H9 (cell line): ENCODE data around the gene ZNF292. TPM values are rescaled to one million over a fixed set of nuclear protein-coding genes. Genes with fewer than 3 reads are reported as not detected.

ENCODE experiments used
- DNase-seq: peaks from one replicate; pipeline ENCODE4 v3.0.0-alpha.2; 2017
- H2AFZ ChIP-seq: one replicate; pipeline ENCODE4 v1.6.1; 2013; ENCODE audit warnings: mild to moderate bottlenecking, low read length, control low read depth, moderate library complexity
- H2AK5ac ChIP-seq: 2 replicates; pipeline ENCODE4 v1.6.1; 2013; ENCODE audit warnings: low read length, control low read depth, mixed read lengths; ENCODE audit not compliant: insufficient read length
- H2BK120ac ChIP-seq: one replicate; pipeline ENCODE4 v1.6.1; 2013; ENCODE audit warnings: low read depth, mild to moderate bottlenecking, low read length, control low read depth, inconsistent platforms; ENCODE audit not compliant: poor library complexity, severe bottlenecking
- H2BK12ac ChIP-seq: 2 replicates; pipeline ENCODE4 v1.6.1; 2013; ENCODE audit warnings: low read length, control low read depth, mixed read lengths, low read depth; ENCODE audit not compliant: insufficient read length
- H2BK15ac ChIP-seq: 2 replicates; pipeline ENCODE4 v1.6.1; 2013; ENCODE audit warnings: low read depth, low read length, control low read depth
- H2BK20ac ChIP-seq: one replicate; pipeline ENCODE4 v1.6.1; 2013; ENCODE audit warnings: low read depth, mild to moderate bottlenecking, low read length, control low read depth, inconsistent platforms; ENCODE audit not compliant: poor library complexity, severe bottlenecking
- H2BK5ac ChIP-seq: 2 replicates; pipeline ENCODE4 v1.6.1; 2013; ENCODE audit warnings: low read length, control low read depth, mixed read lengths; ENCODE audit not compliant: insufficient read length
- H3K14ac ChIP-seq: 2 replicates; pipeline ENCODE4 v1.6.1; 2013; ENCODE audit warnings: low read length, control low read depth; ENCODE audit not compliant: insufficient read depth
- H3K18ac ChIP-seq: 2 replicates; pipeline ENCODE4 v1.6.1; 2013; ENCODE audit warnings: low read depth, mild to moderate bottlenecking, mixed read lengths, low read length, control low read depth; ENCODE audit not compliant: insufficient read length
- H3K23ac ChIP-seq: 2 replicates; pipeline ENCODE4 v1.6.1; 2013; ENCODE audit warnings: low read length, control low read depth, mixed read lengths, low read depth; ENCODE audit not compliant: insufficient read length
- H3K23me2 ChIP-seq: 2 replicates; pipeline ENCODE4 v1.6.1; 2013; ENCODE audit warnings: low read depth, mild to moderate bottlenecking, mixed read lengths, low read length, control low read depth; ENCODE audit not compliant: insufficient read length, poor library complexity, severe bottlenecking
- H3K27ac ChIP-seq: 2 replicates; pipeline ENCODE4 v1.5.1; 2013; ENCODE audit warnings: low read length, control low read depth, mixed read lengths, low read depth; ENCODE audit not compliant: insufficient read length
- H3K27me3 ChIP-seq: 2 replicates; pipeline ENCODE4 v1.6.1; 2013; ENCODE audit warnings: low read length, control low read depth, inconsistent platforms; ENCODE audit not compliant: insufficient read depth
- H3K4ac ChIP-seq: 2 replicates; pipeline ENCODE4 v1.6.1; 2013; ENCODE audit warnings: low read depth, mild to moderate bottlenecking, control low read depth, inconsistent platforms, low read length, moderate library complexity
- H3K4me1 ChIP-seq: 2 replicates; pipeline ENCODE4 v1.6.1; 2013; ENCODE audit warnings: low read length, control low read depth, inconsistent platforms; ENCODE audit not compliant: insufficient read depth
- H3K4me2 ChIP-seq: 2 replicates; pipeline ENCODE4 v1.6.1; 2013; ENCODE audit warnings: low read length, control low read depth, mixed read lengths; ENCODE audit not compliant: insufficient read length, insufficient read depth
- H3K56ac ChIP-seq: 2 replicates; pipeline ENCODE4 v1.6.1; 2013; ENCODE audit warnings: low read depth, mild to moderate bottlenecking, mixed read lengths, low read length, control low read depth; ENCODE audit not compliant: insufficient read length
- H3K79me1 ChIP-seq: 2 replicates; pipeline ENCODE4 v1.6.1; 2013; ENCODE audit warnings: low read depth, mild to moderate bottlenecking, moderate library complexity, low read length, control low read depth, inconsistent platforms; ENCODE audit not compliant: insufficient read depth, poor library complexity, severe bottlenecking
- H3K79me2 ChIP-seq: 2 replicates; pipeline ENCODE4 v1.6.1; 2013; ENCODE audit warnings: low read length, control low read depth, inconsistent platforms; ENCODE audit not compliant: insufficient read depth
- H3K9ac ChIP-seq: 2 replicates; pipeline ENCODE4 v1.6.1; 2013; ENCODE audit warnings: low read length, control low read depth, mixed read lengths; ENCODE audit not compliant: insufficient read length; ENCODE audit errors: extremely low read depth
- H3K9me3 ChIP-seq: one replicate; pipeline ENCODE4 v1.6.1; 2013; ENCODE audit warnings: low read depth, low read length, inconsistent platforms; ENCODE audit not compliant: control insufficient read depth
- H3T11ph ChIP-seq: one replicate; pipeline ENCODE4 v1.6.1; 2013; ENCODE audit warnings: mild to moderate bottlenecking, low read length, control low read depth, inconsistent platforms
- H4K20me1 ChIP-seq: one replicate; pipeline ENCODE4 v1.6.1; 2013; ENCODE audit not compliant: control insufficient read depth, insufficient read length, insufficient read depth
- H4K5ac ChIP-seq: 2 replicates; pipeline ENCODE4 v1.6.1; 2013; ENCODE audit warnings: low read depth, mild to moderate bottlenecking, mixed read lengths, low read length, control low read depth; ENCODE audit not compliant: insufficient read length
- H4K8ac ChIP-seq: replicated peaks from 2 replicates; pipeline ENCODE4 v1.6.1; 2013; ENCODE audit warnings: low read length, control low read depth, mixed read lengths, low read depth; ENCODE audit not compliant: insufficient read length
- H4K91ac ChIP-seq: 2 replicates; pipeline ENCODE4 v1.6.1; 2013; ENCODE audit warnings: low read depth, mild to moderate bottlenecking, moderate library complexity, mixed read lengths, low read length, control low read depth; ENCODE audit not compliant: insufficient read length
- H3K27ac Mint-ChIP-seq, 3 experiments: 2 replicates in 2 of 3; 3 replicates in 1 of 3; pipeline ENCODE4 v1.8.0; 2020 to 2021; ENCODE audit warnings: mixed read lengths in 3 of 3, mild to moderate bottlenecking in 1 of 3, moderate library complexity in 1 of 3
- H3K27me3 Mint-ChIP-seq: 2 replicates; pipeline ENCODE4 v1.8.0; 2021; ENCODE audit warnings: low read depth, mild to moderate bottlenecking, moderate library complexity, mixed read lengths
- H3K36me3 Mint-ChIP-seq, 3 experiments: 2 replicates in 2 of 3; 3 replicates in 1 of 3; pipeline ENCODE4 v1.8.0; 2020 to 2021; ENCODE audit warnings: low read depth in 3 of 3, mixed read lengths in 3 of 3; ENCODE audit not compliant: insufficient read depth in 1 of 3
- H3K4me1 Mint-ChIP-seq, 2 experiments: 2 replicates each; pipeline ENCODE4 v1.8.0; 2020; ENCODE audit warnings: mixed read lengths in 2 of 2
- H3K4me3 Mint-ChIP-seq, 2 experiments: 2 replicates in 1 of 2; 3 replicates in 1 of 2; pipeline ENCODE4 v1.8.0; 2020 to 2021; ENCODE audit warnings: mild to moderate bottlenecking in 2 of 2, mixed read lengths in 2 of 2, moderate library complexity in 1 of 2
- H3K9me3 Mint-ChIP-seq, 2 experiments: 2 replicates in 1 of 2; 3 replicates in 1 of 2; pipeline ENCODE4 v1.8.0; 2020; ENCODE audit warnings: mild to moderate bottlenecking in 2 of 2, mixed read lengths in 2 of 2, moderate library complexity in 1 of 2
- WGBS: extraction: QIAGEN DNeasy Blood & Tissue Kit; methylation state at CpG from one replicate; pipeline ENCODE4 v1.1.7; 2013; ENCODE audit warnings: missing lambda C conversion rate, low lambda C conversion rate, mixed read lengths; ENCODE audit not compliant: insufficient read length; ENCODE audit errors: extremely low coverage; 5-methylcytosine and 5-hydroxymethylcytosine counted together
- total RNA-seq: library from RNA; stranded (reverse); gene quantifications from 2 replicates; pipeline ENCODE4 v1.2.1, GENCODE V29; 2021
- TF ChIP-seq, protein P1 (sequence below): fragments of 200-600 bp; sonication (generic); conservative IDR thresholded peaks from 3 replicates; pipeline ENCODE4 v1.8.0; 2021; ENCODE audit warnings: antibody characterized with exemption, mild to moderate bottlenecking

The ZNF292 gene
- total RNA-seq, 1 experiment from 2014 or later: 38.7 TPM

DNA sequence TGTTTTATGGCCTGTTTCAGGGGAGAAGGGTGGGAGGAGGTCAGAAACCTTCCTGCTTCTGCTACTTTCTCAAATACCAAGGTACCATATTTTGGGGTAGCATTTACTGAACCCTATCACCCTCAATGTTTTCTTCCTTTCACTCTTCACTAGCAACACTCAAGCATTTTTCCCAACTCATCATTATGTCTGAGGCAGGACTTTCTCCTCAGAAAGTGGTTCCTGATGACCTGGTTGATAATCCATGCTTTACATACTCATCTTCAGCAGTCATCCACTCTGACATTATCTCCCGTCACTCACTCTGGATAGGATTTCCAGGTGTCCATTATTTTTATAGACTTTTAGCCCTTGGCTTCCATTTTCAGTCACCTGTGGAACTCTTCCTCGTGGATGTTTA, 21.1 kb downstream of the ZNF292 start:
- H3K56ac ChIP-seq: no peak overlapping the region
- H2AFZ ChIP-seq: no peak overlapping the region
- no peak overlapping the region for H3K23ac ChIP-seq
- no peaks in the 10 kb centered on the region for H3K9me3 ChIP-seq
- H3K4me1 Mint-ChIP-seq: peaks cover 88 to 90% of the 10 kb centered on the region in 2 experiments
- no peak overlapping the region for H2BK20ac ChIP-seq
- H3K18ac ChIP-seq: no peak overlapping the region
- H2BK12ac ChIP-seq: no peak overlapping the region
- no peak overlapping the region for H2BK15ac ChIP-seq
- no peak overlapping the region for H2AK5ac ChIP-seq
- H3K27ac ChIP-seq: no peak overlapping the region
- no peaks in the 10 kb centered on the region for H3K23me2 ChIP-seq
- no peak overlapping the region for H2BK5ac ChIP-seq
- DNase-seq: no peak
- no peak overlapping the region for H3K4me3 Mint-ChIP-seq
- no peak overlapping the region for H4K5ac ChIP-seq
- peaks cover 32% of the 10 kb centered on the region; the same call in 1 of the 2 replicates for H3K79me2 ChIP-seq
- H3T11ph ChIP-seq: no peak overlapping the region
- H4K91ac ChIP-seq: no peak overlapping the region
- no peak overlapping the region for H3K14ac ChIP-seq
- H3K27me3 ChIP-seq: no peaks in the 10 kb centered on the region
- H3K27ac Mint-ChIP-seq: peak overlapping the region in 2 of 3 experiments; percentile 15 to 72; a peak in 3 of 7 replicates
- TF ChIP-seq, protein P1, sequence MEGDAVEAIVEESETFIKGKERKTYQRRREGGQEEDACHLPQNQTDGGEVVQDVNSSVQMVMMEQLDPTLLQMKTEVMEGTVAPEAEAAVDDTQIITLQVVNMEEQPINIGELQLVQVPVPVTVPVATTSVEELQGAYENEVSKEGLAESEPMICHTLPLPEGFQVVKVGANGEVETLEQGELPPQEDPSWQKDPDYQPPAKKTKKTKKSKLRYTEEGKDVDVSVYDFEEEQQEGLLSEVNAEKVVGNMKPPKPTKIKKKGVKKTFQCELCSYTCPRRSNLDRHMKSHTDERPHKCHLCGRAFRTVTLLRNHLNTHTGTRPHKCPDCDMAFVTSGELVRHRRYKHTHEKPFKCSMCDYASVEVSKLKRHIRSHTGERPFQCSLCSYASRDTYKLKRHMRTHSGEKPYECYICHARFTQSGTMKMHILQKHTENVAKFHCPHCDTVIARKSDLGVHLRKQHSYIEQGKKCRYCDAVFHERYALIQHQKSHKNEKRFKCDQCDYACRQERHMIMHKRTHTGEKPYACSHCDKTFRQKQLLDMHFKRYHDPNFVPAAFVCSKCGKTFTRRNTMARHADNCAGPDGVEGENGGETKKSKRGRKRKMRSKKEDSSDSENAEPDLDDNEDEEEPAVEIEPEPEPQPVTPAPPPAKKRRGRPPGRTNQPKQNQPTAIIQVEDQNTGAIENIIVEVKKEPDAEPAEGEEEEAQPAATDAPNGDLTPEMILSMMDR: no peak
- H3K4ac ChIP-seq: no peak overlapping the region
- H3K4me2 ChIP-seq: no peak overlapping the region
- no peak overlapping the region for H2BK120ac ChIP-seq
- no peak overlapping the region for H3K9ac ChIP-seq
- H3K9me3 Mint-ChIP-seq: no peaks in the 10 kb centered on the region
- no peak overlapping the region for H4K8ac ChIP-seq
- H3K36me3 Mint-ChIP-seq: peaks cover 11 to 37% (median 15%) of the 10 kb centered on the region in 3 experiments
- H3K79me1 ChIP-seq: no peaks in the 10 kb centered on the region
- H4K20me1 ChIP-seq: no peaks in the 10 kb centered on the region
- peaks cover 22% of the 10 kb centered on the region; the same call in 1 of the 2 replicates for H3K4me1 ChIP-seq
- WGBS: no CpG with 5 or more reads among the region's 2 CpGs
- no peaks in the 10 kb centered on the region for H3K27me3 Mint-ChIP-seq
